ENCODE data around the gene MYLK2. TPM values are rescaled to one million over a fixed set of nuclear protein-coding genes. Genes with fewer than 3 reads are reported as not detected.
A peak's percentile ranks its signal among the peaks of the same experiment; 100 is the strongest.

The MYLK2 gene
- total and polyA plus RNA-seq, 7 experiments from 2014 or later = 0.58 TPM; not detected in 6

GRCh38 chr20:31869673-31869941 is 50.5 kb downstream of the MYLK2 start:
- H3K36me3 Mint-ChIP-seq = peaks cover 0 to 10% (median 4%) of the 10 kb centered on the region in 5 donors
- Histone ChIP-seq H3K9me3 (ENCODE audit: control insufficient read depth in 2 of 3, low read length in 3 of 3) (no peaks in the 10 kb centered on the region), H3K4me3 (ENCODE audit: low read length) (peak overlapping the region; percentile 52), H3K27ac (ENCODE audit: low read depth, low read length) (no peak overlapping the region), H3K27me3 (ENCODE audit: control insufficient read depth in 2 of 2, insufficient read depth in 2 of 2, low read length in 2 of 2) (peaks cover 11 to 23% of the 10 kb centered on the region in 2 donors), H3K4me1 (ENCODE audit: control insufficient read depth in 2 of 2, insufficient read depth in 2 of 2, low read length in 2 of 2) (peaks cover 0 to 4% of the 10 kb centered on the region in 2 donors), H3K36me3 (ENCODE audit: control insufficient read depth in 2 of 3, insufficient read depth in 3 of 3, low read length in 3 of 3) (no peaks in the 10 kb centered on the region)
- intact Hi-C loops (cut with micrococcal nuclease) = no loop called here
- H3K9me3 Mint-ChIP-seq = peaks cover 0 to 2% (median 0%) of the 10 kb centered on the region in 11 donors
- peaks cover 41 to 68% (median 42%) of the 10 kb centered on the region in 5 donors for H3K27me3 Mint-ChIP-seq
- ChIA-PET CTCF (no interaction called here), POLR2A (interaction anchor here (1.1 kb wide), 1 partner anchor 9 kb away, joined by 3 read pairs; no protein-coding TSS in a partner anchor)
- peaks cover 10 to 15% (median 13%) of the 10 kb centered on the region in 7 donors for H3K4me1 Mint-ChIP-seq
- H3K4me3 Mint-ChIP-seq = peak overlapping the region; percentile 81 to 99 (median 89)
- ATAC-seq (peak; percentile 14), DNase-seq (no peak)
- H3K27ac Mint-ChIP-seq = peak overlapping the region in 4 of 9 donors; percentile 17 to 88 (median 38)

DNA sequence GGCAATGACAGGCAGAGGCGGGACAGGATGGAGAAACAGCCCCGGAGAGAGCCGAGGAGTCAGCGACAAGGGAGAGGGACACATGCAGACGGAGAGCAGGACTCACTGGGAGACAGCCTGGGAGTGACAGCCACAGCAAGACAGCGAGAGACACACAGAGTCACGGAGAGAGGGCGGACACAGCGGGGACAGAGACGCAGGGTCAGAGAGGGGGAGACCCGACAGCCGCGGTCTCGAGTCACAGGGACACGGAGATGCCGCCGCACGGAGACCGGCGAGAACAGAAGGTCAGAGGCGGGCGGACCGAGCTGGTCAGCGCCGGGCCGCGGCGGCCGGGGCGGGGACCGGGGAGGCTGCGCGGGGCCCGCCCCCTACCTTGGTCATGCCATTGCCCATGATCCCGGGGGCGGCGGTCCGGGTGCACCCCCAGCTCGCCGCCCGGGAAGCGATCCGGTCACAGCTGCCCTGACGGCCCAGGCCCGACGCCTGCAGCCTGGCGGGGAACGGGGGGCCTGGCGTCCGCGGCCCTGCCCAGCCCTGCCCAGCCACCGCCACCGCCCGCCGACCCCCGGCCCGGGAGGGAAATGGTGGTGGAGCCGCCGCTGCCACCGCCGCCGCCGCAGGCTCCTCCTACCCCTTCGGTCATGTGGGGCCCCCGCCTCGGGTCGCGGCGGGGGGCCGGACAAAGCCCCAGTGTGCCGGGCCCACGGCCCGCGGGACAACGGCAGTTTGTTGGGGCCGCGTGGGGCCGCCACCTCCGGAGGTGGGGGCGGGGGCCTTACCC is 51.0 kb downstream of the MYLK2 start, which contains the start of the genes DUSP15 and TTLL9:
TSS of gene DUSP15 (minus strand) at position 586 of the 784 bp plus-strand sequence. CDS start at position 396, 190 bp downstream.
TSS of gene TTLL9 (plus strand) at position 693 of the 784 bp plus-strand sequence. CDS start 493 bp downstream, outside the sequence.
- Mint-ChIP-seq H3K27ac (peak within 1 kb of the TSS in 4 of 9 donors; percentile 17 to 88 (median 52)), H3K4me3 (peak within 1 kb of the TSS; percentile 83 to 99 (median 89)), H3K36me3 (peaks cover 0 to 10% (median 4%) of the 10 kb centered on the region in 5 donors), H3K4me1 (peaks cover 10 to 15% (median 13%) of the 10 kb centered on the region in 7 donors), H3K27me3 (peaks cover 41 to 72% (median 42%) of the 10 kb centered on the region in 5 donors), H3K9me3 (peaks cover 0 to 2% (median 0%) of the 10 kb centered on the region in 11 donors)
- H3K27ac ChIP-seq (ENCODE audit: low read depth, low read length) = no peak within 1 kb of the TSS
- peak; percentile 49 for ATAC-seq
- H3K27me3 ChIP-seq (ENCODE audit: control insufficient read depth in 2 of 2, insufficient read depth in 2 of 2, low read length in 2 of 2) = peaks cover 11 to 23% of the 10 kb centered on the region in 2 donors
- intact Hi-C loops (cut with micrococcal nuclease) = no loop called here
- DNase-seq = no peak
- no peaks in the 10 kb centered on the region for H3K9me3 ChIP-seq (ENCODE audit: control insufficient read depth in 2 of 3, low read length in 3 of 3)
- peak within 1 kb of the TSS; percentile 52 for H3K4me3 ChIP-seq (ENCODE audit: low read length)
- POLR2A ChIA-PET = interaction anchor here (1.1 kb wide), 1 partner anchor 8 kb away, joined by 3 read pairs; no protein-coding TSS in a partner anchor
- H3K36me3 ChIP-seq (ENCODE audit: control insufficient read depth in 2 of 3, insufficient read depth in 3 of 3, low read length in 3 of 3) = no peaks in the 10 kb centered on the region
- peaks cover 0 to 4% of the 10 kb centered on the region in 2 donors for H3K4me1 ChIP-seq (ENCODE audit: control insufficient read depth in 2 of 2, insufficient read depth in 2 of 2, low read length in 2 of 2)
- CTCF ChIA-PET = no interaction called here

DNA sequence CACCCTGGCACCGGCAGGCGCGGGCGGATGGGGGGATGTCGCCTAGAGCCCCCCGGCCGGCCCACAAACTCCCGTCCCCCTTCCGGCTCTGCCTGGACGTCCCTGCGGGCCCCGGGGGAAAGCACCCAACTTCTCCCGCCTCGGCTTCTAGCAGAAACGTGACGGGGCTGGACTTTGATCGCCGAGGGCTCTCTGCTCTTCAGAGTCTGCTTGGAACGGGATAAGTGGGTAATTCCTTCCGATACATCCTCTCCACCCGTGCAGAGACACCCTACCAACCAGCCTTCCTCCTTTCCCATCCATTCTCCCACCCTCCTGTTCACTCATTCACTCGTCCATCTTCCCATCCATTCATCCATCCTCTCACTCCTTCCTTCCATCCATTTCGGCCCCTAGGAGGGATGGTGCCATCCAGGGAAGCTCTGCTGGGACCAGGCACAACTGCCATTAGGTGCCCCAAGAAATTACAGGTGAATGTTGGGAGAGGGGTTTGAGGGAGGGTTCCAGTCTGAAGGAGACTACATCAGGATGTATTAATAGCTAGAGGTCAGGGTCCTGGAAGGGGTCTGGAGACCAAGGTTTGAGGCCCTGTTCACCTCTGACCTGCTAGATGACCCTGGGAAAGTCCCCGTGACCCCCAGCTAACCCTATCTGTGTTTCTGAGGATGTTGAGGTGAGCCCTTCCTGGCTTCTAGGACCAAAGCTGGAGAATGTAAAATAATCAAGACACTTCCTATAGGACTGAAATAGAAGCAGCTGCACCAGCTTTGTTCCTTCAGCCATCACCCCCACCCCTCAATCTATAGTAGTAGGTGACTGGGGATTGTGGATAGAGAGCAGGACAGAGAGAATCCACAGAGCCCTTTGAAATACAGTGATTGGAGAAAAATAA is 51.8 kb downstream of the MYLK2 start:
- Histone ChIP-seq H3K27me3 (ENCODE audit: control insufficient read depth in 2 of 2, insufficient read depth in 2 of 2, low read length in 2 of 2) (peaks cover 11 to 23% of the 10 kb centered on the region in 2 donors), H3K4me3 (ENCODE audit: low read length) (no peak overlapping the region), H3K4me1 (ENCODE audit: control insufficient read depth in 2 of 2, insufficient read depth in 2 of 2, low read length in 2 of 2) (peaks cover 0 to 4% of the 10 kb centered on the region in 2 donors), H3K36me3 (ENCODE audit: control insufficient read depth in 2 of 3, insufficient read depth in 3 of 3, low read length in 3 of 3) (no peaks in the 10 kb centered on the region), H3K27ac (ENCODE audit: low read depth, low read length) (no peak overlapping the region), H3K9me3 (ENCODE audit: control insufficient read depth in 2 of 3, low read length in 3 of 3) (no peaks in the 10 kb centered on the region)
- Mint-ChIP-seq H3K27ac (peak overlapping the region in 1 of 9 donors; percentile 60), H3K9me3 (peaks cover 0 to 2% (median 0%) of the 10 kb centered on the region in 11 donors), H3K36me3 (peaks cover 0 to 10% (median 4%) of the 10 kb centered on the region in 5 donors), H3K4me1 (peaks cover 10 to 15% (median 13%) of the 10 kb centered on the region in 7 donors), H3K4me3 (peak overlapping the region; percentile 69 to 99 (median 84)), H3K27me3 (peaks cover 41 to 76% (median 42%) of the 10 kb centered on the region in 5 donors)
- no peak for DNase-seq
- intact Hi-C loops (cut with micrococcal nuclease) = no loop called here
- CTCF ChIA-PET = interaction anchor here (1.0 kb wide), 1 partner anchor 24 kb away, joined by 3 read pairs; no protein-coding TSS in a partner anchor
- no peak for ATAC-seq
- POLR2A ChIA-PET = interaction anchor here (0.8 kb wide), 1 partner anchor 26 kb away, joined by 3 read pairs; no protein-coding TSS in a partner anchor

GRCh38 chr20:31871618-31871954 is 52.4 kb downstream of the MYLK2 start:
- intact Hi-C loops (cut with micrococcal nuclease) = no loop called here
- CTCF ChIA-PET = interaction anchor here (1.0 kb wide), 1 partner anchor 25 kb away, joined by 3 read pairs; no protein-coding TSS in a partner anchor
- Histone ChIP-seq H3K27ac (ENCODE audit: low read depth, low read length) (no peak overlapping the region), H3K9me3 (ENCODE audit: control insufficient read depth in 2 of 3, low read length in 3 of 3) (no peaks in the 10 kb centered on the region), H3K4me1 (ENCODE audit: control insufficient read depth in 2 of 2, insufficient read depth in 2 of 2, low read length in 2 of 2) (peaks cover 0 to 4% of the 10 kb centered on the region in 2 donors), H3K36me3 (ENCODE audit: control insufficient read depth in 2 of 3, insufficient read depth in 3 of 3, low read length in 3 of 3) (no peaks in the 10 kb centered on the region), H3K4me3 (ENCODE audit: low read length) (no peak overlapping the region), H3K27me3 (ENCODE audit: control insufficient read depth in 2 of 2, insufficient read depth in 2 of 2, low read length in 2 of 2) (peaks cover 11 to 23% of the 10 kb centered on the region in 2 donors)
- Mint-ChIP-seq H3K27ac (no peak overlapping the region), H3K4me3 (peak overlapping the region in 2 of 10 donors; percentile 80 to 81), H3K27me3 (peaks cover 41 to 80% (median 42%) of the 10 kb centered on the region in 5 donors), H3K36me3 (peaks cover 0 to 10% (median 4%) of the 10 kb centered on the region in 5 donors), H3K4me1 (peaks cover 10 to 15% (median 13%) of the 10 kb centered on the region in 7 donors), H3K9me3 (peaks cover 0 to 2% (median 0%) of the 10 kb centered on the region in 11 donors)
- POLR2A ChIA-PET = interaction anchor here (0.6 to 0.8 kb wide), 2 partner anchors 25 to 146 kb away, joined by 3 read pairs; no protein-coding TSS in a partner anchor
- DNase-seq (no peak), ATAC-seq (no peak)

- no peaks in the 10 kb centered on the region for H3K9me3 ChIP-seq (ENCODE audit: control insufficient read depth in 2 of 3, low read length in 3 of 3)
- intact Hi-C loops (cut with micrococcal nuclease) = no loop called here
- Mint-ChIP-seq H3K9me3 (peaks cover 0 to 2% (median 0%) of the 10 kb centered on the region in 11 donors), H3K4me1 (peaks cover 10 to 15% (median 13%) of the 10 kb centered on the region in 7 donors), H3K27me3 (peaks cover 37 to 82% (median 42%) of the 10 kb centered on the region in 5 donors), H3K27ac (no peak overlapping the region), H3K4me3 (no peak overlapping the region), H3K36me3 (peaks cover 0 to 10% (median 4%) of the 10 kb centered on the region in 5 donors)
- ChIA-PET CTCF (interaction anchor here (0.6 kb wide), 1 partner anchor 69 kb away, joined by 3 read pairs; no protein-coding TSS in a partner anchor), POLR2A (no interaction called here)
- H3K4me3 ChIP-seq (ENCODE audit: low read length) = no peak overlapping the region
- H3K27ac ChIP-seq (ENCODE audit: low read depth, low read length) = no peak overlapping the region
- no peaks in the 10 kb centered on the region for H3K36me3 ChIP-seq (ENCODE audit: control insufficient read depth in 2 of 3, insufficient read depth in 3 of 3, low read length in 3 of 3)
- no peak for DNase-seq
- peaks cover 11 to 23% of the 10 kb centered on the region in 2 donors for H3K27me3 ChIP-seq (ENCODE audit: control insufficient read depth in 2 of 2, insufficient read depth in 2 of 2, low read length in 2 of 2)
- ATAC-seq = no peak
- peaks cover 0 to 4% of the 10 kb centered on the region in 2 donors for H3K4me1 ChIP-seq (ENCODE audit: control insufficient read depth in 2 of 2, insufficient read depth in 2 of 2, low read length in 2 of 2)
Observed at GRCh38 chr20:31872406-31872805, 53.2 kb downstream of the MYLK2 start.

DNA sequence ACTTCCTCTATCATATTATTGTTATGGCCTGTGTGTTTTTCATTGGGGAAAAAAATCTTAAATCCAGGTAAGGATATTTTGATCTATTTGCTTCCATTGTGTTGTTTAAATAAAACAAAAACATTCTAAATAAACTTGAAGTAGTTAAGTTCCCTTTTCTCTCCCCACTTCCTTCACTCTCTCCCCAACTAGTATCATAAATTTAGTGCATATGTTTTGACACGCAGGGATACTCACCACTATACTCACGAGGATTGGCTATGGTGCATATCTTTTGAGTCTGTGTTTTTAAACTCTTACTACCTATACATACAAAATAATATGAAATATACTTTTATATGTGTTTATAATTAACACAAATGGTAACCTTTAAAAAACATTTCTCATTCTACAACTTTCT is 56.5 kb downstream of the MYLK2 start:
- Mint-ChIP-seq H3K9me3 (no peaks in the 10 kb centered on the region), H3K4me3 (no peak overlapping the region), H3K27ac (no peak overlapping the region), H3K4me1 (peaks cover 8 to 17% (median 13%) of the 10 kb centered on the region in 7 donors), H3K27me3 (peaks cover 19 to 76% (median 25%) of the 10 kb centered on the region in 5 donors), H3K36me3 (peaks cover 0 to 6% (median 0%) of the 10 kb centered on the region in 5 donors)
- ChIA-PET POLR2A (no interaction called here), CTCF (no interaction called here)
- H3K9me3 ChIP-seq (ENCODE audit: control insufficient read depth in 2 of 3, low read length in 3 of 3) = no peaks in the 10 kb centered on the region
- no peak overlapping the region for H3K27ac ChIP-seq (ENCODE audit: low read depth, low read length)
- ATAC-seq (no peak), DNase-seq (no peak)
- intact Hi-C loops (cut with micrococcal nuclease) = no loop called here
- peaks cover 5 to 7% of the 10 kb centered on the region in 2 donors for H3K27me3 ChIP-seq (ENCODE audit: control insufficient read depth in 2 of 2, insufficient read depth in 2 of 2, low read length in 2 of 2)
- no peak overlapping the region for H3K4me3 ChIP-seq (ENCODE audit: low read length)
- no peaks in the 10 kb centered on the region for H3K36me3 ChIP-seq (ENCODE audit: control insufficient read depth in 2 of 3, insufficient read depth in 3 of 3, low read length in 3 of 3)
- peaks cover 0 to 4% of the 10 kb centered on the region in 2 donors for H3K4me1 ChIP-seq (ENCODE audit: control insufficient read depth in 2 of 2, insufficient read depth in 2 of 2, low read length in 2 of 2)

Measured in naive thymus-derived CD4-positive, alpha-beta T cell (primary cell).